ENCODE data around the gene IMPDH2.

IMPDH2 gene

GRCh38 chr3:49005303-49005680, 23.9 kb downstream of the IMPDH2 start:
- DNase-seq = peak; percentile 53

DNA sequence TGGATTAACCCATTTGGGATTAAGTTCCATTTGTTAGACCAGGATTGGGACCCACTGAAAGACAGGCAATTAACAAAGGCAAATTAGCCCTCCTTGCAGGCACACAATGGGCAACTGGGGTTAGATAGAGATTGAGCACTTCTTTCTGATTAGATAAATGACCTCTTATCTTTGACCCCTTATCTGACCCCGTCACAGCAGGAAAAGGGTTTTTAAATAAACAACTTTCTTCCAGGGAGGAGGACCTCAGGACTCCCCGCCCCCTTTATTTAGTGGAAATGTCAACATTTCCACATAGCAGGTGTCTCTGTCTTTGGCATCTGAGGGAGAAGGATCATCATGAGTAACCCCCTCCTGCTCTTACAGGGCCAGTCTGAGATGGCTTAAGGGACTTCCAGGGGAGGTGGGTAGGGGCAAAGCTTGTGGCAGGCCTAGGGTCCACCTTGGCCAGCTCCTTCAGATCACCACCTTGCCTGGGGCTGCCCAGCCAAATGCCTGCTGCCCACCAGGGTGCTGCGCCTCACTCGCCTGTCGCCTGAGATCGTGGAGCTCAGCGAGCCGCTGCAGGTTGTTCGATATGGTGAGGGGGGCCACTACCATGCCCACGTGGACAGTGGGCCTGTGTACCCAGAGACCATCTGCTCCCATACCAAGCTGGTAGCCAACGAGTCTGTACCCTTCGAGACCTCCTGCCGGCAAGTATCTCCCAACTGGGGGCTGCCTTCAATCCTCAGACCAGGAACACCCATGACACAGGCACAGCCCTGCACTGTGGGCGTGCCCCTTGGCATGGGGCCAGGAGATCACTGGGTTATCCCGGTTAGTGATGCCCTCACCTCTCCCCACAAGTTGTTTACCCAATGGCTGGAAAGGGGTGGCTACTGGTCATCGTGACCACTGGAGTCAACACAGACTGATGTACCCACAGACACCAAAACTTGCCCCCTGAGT, 24.6 kb downstream of the IMPDH2 start:
- peak; percentile 53 for DNase-seq

- DNase-seq = no peak
Measured at GRCh38 chr3:49001155-49001554, 28.0 kb downstream of the IMPDH2 start.

- DNase-seq = peak; percentile 49
Measured at GRCh38 chr3:48999085-48999858, 29.9 kb downstream of the IMPDH2 start.

DNA sequence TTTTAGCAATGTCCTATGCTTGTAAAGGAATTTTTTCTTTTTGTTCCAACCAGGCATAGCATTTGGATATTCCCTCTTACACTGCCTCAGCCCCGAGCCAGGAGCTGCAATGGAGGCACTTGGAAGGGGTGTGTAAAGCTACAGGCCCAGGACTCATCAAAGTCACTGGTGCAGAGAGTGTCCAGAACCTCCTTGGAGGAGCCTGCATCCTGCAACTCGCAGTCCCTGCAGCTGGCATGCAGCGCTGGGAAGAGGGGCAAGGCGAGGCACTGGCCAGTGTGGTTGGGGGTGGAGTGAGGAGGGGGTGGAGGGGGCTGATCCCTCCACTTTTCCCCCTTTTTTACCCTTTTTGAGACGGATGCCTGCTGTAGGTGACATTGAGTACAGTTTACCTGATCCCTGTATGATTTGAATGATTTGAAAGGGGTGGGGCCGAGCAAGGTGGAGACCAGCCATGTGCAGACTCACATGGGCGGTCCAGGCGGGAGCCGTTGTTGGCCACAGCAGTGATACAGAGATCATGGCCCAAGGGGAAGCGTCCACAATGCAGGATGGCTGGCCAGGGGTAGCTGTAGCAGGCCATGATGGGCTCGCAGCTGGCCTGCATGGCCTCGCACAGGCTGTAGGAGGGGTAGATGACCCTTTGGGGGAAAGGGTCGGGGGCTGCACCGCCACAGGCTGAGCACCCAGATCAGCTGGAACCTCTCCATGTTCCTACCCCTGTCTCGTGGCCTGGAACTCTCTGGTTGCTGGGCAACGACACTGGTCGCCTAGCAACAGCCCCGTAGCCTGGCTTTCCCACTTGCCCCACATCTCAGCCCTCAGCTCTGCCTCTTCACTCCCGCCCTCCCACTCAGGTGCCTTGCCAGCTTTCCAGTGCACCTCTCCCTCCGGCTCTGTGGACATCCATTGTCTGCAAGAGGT, 31.2 kb downstream of the IMPDH2 start:
- DNase-seq = peak; percentile 71

DNA sequence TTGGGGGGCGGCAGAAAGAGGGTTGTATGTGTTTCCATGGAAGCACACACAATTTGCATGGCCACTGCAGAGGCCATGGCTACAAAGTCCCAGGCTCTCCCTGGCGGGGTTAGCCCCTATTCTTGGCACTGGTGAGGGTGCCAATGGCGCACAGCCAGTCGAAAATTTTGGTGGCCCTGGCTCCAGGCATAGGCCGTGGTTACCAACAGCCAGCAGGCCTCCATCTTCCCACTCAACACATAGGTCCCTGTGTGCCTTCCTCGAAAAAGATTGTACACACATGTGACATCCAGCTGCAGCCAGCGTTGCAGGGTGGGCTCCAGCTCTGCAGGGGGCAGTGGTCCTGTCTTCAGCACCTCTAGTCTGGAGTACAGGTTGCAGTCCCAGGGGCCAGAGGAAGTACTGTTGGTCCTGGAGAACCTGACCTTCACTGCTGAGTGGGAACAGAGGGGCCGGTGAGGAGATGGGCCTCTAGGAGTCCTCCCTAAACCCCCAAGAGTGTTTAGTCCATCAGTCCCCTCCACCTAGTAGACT, 32.0 kb downstream of the IMPDH2 start:
- no peak for DNase-seq

- DNase-seq = no peak
Measured at GRCh38 chr3:48996640-48997039, 32.6 kb downstream of the IMPDH2 start.

DNA sequence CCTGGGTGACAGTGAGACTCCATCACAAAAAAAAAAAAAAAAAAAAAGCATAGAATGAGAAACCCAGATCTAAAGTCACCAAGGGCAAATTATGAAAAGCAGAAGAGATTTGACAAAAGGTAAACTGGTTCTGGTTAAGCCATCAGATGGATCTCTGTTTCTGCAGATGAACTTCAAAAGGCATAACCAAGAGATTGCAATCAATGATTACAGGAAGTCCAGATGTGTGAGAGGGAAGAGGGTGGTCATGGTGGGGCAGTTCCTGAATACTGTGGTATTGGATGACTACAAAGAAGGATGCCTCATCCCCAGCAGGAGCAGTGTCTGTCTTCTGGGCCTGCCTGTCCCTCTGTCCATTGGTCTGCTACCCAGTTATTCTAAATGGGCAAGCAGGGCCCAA, 35.4 kb downstream of the IMPDH2 start:
- no peak for DNase-seq

- no peak for DNase-seq
Measured at GRCh38 chr3:48991851-48992545, 37.2 kb downstream of the IMPDH2 start.

DNA sequence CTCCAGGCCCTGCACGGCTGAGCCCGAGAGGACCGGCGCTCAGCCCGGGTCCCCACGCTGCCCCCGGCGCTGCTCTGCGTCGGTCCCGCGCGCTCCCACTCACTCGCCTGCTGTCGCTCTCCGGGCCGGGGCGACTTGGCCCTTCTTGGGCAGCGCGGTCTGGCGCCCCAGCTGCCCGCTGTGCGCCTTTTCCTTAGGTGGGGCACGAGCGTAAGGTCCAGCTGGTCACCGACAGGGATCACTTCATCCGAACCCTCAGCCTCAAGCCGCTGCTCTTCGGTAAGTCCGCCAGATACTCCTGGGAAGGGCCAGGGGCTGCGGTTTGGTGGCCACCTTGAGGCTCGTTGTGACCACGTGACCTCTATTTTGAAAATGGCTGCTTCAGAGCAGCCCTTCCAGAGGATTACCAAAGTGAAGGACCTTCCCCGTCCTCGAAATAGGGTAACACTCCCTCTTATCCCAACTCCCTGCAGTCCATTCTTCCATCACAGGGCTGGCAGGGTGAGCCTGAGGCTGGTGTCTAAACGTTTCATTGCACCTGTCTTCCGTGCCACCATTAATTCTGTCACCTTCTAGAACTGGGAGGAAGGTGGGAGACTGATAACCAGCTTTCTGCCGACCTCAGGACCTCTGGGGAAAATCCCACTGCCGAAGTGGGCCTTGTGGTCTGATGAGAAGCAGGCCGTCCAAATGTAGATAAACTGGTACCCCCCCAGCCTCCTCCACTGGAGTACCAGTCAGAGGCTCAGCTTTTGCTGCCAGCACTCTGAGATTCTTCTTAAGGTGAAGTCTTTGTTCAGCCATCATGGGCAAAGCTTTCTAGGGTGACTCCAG, 38.3 kb downstream of the IMPDH2 start:
- peak; percentile 15 for DNase-seq

- peak; percentile 54 for DNase-seq
Measured at GRCh38 chr3:48989796-48990635, 39.2 kb downstream of the IMPDH2 start, which contains the start of gene P4HTM. Gene P4HTM, plus strand, starts transcription at chr3:48990241. Its CDS starts 16 bp downstream, at chr3:48990257.

GRCh38 chr3:48989126-48989795, 39.9 kb downstream of the IMPDH2 start:
- DNase-seq = no peak

DNA sequence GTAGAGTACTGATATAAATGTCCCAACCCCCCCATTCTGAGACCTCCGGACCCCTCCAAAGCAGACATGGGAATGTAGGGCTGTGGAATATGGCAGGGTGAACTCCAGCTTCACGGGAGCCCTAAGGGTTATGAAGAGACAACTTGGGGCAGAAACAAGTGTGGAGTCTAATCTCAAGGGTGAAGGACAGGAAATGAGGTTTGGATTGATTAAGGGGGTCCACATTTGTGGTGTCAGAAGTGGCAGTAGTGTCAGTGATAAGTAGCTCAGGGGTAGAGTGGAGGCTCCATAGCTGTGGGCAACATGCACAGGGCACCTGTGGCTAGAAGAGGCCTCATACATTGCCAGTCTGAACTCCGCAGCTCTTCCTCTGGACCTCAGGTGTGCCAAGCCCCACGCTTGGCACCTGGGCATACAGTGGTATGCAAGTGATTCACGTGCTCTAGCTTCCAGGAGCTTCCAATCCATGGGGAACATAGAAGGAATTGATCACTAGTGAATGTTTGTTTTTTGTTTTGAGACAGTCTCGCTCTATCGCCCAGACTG, 43.3 kb downstream of the IMPDH2 start:
- no peak for DNase-seq

GRCh38 chr3:48984663-48985062, 44.5 kb downstream of the IMPDH2 start:
- no peak for DNase-seq

DNA sequence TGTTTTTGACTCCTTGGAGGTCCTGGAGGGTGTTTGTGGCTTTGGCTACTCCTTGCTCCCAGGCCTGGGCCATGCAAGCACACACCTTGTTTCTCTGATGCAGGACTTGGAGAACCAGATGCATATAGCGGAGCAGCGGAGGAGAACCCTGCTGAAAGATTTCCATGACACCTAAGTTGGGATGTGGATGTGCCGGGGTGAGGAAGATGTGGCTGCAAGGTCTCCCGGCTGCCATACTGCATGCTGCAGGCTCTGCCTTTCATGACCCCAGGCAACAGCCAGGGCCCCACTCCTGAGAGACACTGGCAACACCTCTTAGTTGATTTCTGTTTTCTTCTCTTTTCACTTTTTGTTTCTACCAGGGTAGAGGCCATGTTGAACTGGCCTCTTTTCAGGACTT, 46.1 kb downstream of the IMPDH2 start:
- DNase-seq = no peak

DNA sequence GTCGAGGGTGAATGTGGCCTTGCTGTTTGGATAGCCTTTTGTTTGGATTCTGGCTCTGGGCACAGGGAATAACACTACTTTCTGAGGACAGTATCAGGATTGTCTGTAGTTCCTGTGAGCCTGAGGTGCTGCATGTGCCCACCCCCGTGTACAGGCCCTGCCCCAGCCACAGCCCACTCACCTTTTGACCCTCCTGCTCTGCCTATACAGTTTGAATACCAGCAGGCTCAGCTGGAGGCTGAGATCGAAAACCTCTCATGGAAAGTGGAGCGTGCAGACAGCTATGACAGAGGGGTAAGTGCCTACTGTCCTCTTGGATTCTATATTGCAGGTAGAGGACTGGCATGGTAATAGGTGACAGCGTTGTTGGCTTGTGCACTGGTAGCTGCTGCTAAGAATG, 46.5 kb downstream of the IMPDH2 start:
- no peak for DNase-seq

- no peak for DNase-seq
Measured at GRCh38 chr3:48982016-48982415, 47.2 kb downstream of the IMPDH2 start.

- no peak for DNase-seq
Measured at GRCh38 chr3:48980295-48980694, 48.9 kb downstream of the IMPDH2 start.

DNA sequence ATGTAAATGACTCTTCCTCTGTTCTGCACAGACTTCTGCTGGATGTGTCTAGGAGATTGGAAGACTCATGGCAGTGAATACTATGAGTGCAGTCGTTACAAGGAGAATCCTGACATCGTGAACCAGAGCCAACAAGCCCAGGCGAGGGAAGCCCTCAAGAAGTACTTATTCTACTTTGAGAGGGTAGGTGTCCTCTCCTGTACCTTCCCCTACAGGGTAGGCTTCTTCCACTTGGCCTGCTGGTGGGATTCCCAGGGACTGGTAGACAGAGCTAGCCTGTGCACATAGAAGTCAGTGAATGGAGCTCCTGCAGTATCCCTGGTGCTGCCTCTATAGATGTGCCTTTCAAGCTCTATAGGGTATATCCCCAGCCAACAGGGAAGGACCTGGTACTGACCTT, 49.7 kb downstream of the IMPDH2 start:
- DNase-seq = no peak

Measured in NCI-H510A treated with DMSO at 0.1 percent for 48 hours (cell line).